Suprapubic skin (tissue), 3 donors: ENCODE data around the gene CYP2J2.

Source experiments
- POLR2A ChIP-seq, 2 donors: fragments of 450-650 bp; IDR thresholded peaks; one replicate each; pipeline ENCODE4 v1.6.1; 2017; ENCODE audit warnings: antibody characterized with exemption in 2 of 2, mild to moderate bottlenecking in 2 of 2, moderate library complexity in 2 of 2
- TF ChIP-seq, protein P1 (sequence below), 2 donors: fragments of 200-600 bp in 1 of 2; fragments of 450-650 bp in 1 of 2; sonication (generic) in 1 of 2; IDR thresholded peaks; one replicate each; pipeline ENCODE4 v1.5.1; 2016 to 2019; ENCODE audit warnings: antibody characterized with exemption in 2 of 2, mild to moderate bottlenecking in 1 of 2, moderate library complexity in 1 of 2

DNA sequence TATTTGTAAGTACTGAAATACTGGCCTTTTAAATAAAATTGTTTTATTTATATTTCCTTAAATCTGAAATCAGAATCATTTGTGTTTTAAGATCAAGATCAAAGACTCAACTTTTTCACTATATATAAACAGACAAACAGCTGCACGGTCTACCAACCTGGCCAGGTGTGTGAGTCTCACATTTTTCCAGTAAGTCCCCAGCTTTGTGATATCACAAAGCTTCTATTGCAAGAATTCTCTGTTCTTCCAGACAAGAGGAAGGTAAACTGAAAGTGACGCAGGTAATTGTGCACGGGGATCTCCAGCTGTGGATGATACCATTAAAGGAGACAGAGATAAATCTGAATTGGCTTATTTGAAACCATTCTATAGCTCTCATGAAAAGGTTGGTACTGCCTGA, 41.2 kb upstream of the CYP2J2 start:
- no peak for TF ChIP-seq POLR2A (IDR thresholded peaks at IDR 0.05)
- TF ChIP-seq, protein P1, sequence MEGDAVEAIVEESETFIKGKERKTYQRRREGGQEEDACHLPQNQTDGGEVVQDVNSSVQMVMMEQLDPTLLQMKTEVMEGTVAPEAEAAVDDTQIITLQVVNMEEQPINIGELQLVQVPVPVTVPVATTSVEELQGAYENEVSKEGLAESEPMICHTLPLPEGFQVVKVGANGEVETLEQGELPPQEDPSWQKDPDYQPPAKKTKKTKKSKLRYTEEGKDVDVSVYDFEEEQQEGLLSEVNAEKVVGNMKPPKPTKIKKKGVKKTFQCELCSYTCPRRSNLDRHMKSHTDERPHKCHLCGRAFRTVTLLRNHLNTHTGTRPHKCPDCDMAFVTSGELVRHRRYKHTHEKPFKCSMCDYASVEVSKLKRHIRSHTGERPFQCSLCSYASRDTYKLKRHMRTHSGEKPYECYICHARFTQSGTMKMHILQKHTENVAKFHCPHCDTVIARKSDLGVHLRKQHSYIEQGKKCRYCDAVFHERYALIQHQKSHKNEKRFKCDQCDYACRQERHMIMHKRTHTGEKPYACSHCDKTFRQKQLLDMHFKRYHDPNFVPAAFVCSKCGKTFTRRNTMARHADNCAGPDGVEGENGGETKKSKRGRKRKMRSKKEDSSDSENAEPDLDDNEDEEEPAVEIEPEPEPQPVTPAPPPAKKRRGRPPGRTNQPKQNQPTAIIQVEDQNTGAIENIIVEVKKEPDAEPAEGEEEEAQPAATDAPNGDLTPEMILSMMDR (IDR thresholded peaks at IDR 0.05): no peak
